Activated T-helper 1 cell treated with Interleukin-2 at 50 U/mL for 16 hours (primary cell): ENCODE results near the gene NR1I3.
"Not testable (repeated sequence)": the region's sequence is repeated elsewhere in the genome, so short reads cannot be mapped to it uniquely, and the experiment has no call there.

Experiments
- DNase-seq: peaks from one replicate; pipeline ENCODE4 v3.0.0-alpha.2; 2020; ENCODE audit warnings: low read depth

NR1I3 gene

DNA sequence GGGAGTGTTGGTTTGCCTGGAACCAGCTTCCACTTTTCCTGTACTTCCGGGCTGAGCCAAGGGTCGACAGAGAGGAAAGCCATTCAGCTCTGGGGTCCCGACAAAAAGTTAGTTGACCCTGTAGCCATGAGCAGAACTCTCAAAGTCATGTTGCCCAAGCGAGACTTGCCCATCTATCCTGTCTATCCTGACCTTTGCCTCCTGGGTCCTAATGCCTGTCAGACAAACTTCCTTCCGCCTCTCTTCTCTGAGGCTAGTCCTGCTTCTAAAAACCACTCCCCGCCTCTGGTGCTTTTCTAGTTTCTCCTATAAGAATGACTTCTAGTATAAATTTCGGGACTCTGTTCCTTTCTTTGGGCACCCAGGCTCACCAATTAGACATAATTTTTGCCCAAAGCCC lies 12.8 kb upstream of the NR1I3 start:
- DNase-seq = no peak

DNA sequence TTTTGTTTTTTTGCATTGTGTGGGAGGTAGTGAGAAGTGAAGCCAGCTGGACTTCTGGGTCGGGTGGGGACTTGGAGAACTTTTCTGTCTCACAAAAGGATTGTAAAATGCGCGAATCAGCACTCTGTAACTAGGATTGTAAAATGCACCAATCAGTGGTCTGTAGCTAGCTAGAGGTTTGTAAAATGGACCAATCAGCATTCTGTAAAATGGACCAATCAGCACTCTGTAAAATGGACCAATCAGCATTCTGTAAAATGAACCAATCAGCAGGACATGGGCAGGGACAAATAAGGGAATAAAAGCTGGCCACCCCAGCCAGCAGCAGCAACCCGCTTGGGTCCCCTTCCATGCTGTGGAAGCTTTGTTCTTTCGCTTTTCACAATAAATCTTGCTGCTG lies 12.1 kb upstream of the NR1I3 start:
- DNase-seq = not testable (repeated sequence)

DNA sequence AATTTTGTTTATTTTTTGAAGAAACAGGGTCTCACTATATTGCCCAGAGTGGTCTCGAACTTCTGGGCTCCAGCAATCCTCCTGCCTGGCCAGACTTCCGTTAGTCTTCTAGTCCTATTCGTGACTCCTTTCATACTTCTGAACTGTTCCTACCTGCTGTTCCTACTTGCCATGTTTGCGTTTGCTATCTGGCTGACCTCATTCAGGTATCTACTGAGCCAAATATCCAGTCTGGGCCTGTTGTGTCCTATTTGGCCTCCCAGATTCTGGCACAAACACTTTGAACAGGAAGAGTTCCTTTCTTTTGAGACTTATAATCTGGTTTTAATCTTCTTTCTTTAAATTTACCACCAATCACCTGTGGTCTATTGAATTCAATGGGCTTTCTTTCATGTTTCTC lies 6.9 kb upstream of the NR1I3 start:
- no peak for DNase-seq

DNA sequence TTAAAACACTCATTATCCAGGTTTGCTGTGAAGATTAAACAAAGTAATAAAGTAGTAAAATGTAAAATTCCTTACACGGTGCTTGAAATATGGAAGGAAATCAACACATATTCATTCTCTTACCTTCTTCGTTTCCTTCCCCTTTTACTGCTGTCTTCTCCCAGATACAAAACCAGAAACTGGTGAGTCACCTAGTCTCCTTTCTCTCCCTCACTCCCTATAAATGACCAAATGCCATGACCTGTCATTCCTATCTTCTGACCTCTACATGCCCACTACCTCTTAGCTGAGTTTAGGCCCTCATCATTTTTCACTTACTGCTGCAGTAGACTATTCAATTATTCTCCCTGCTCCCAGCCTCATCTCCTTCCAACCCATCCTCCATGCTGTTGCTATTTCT lies 4.3 kb upstream of the NR1I3 start:
- DNase-seq = no peak

DNA sequence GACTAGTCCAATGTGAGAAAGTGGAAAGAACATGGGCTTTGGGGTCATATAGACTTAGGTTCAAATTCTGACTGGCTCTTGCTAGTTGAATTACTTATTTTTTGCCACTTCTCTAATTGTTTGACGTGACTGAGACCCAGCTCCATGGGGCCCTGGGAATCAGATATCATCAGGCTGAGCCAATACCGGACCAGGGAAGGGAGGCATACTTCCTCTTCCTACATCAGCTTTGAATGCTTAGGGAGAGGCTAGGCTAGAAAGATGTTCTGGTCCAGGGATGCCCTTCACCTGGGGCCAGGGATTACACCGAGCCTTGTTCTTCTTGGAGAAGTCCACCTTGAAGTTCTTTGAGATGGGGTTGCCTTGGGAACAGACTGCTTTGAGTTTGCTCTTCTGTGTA lies 3.7 kb upstream of the NR1I3 start:
- DNase-seq = no peak

DNA sequence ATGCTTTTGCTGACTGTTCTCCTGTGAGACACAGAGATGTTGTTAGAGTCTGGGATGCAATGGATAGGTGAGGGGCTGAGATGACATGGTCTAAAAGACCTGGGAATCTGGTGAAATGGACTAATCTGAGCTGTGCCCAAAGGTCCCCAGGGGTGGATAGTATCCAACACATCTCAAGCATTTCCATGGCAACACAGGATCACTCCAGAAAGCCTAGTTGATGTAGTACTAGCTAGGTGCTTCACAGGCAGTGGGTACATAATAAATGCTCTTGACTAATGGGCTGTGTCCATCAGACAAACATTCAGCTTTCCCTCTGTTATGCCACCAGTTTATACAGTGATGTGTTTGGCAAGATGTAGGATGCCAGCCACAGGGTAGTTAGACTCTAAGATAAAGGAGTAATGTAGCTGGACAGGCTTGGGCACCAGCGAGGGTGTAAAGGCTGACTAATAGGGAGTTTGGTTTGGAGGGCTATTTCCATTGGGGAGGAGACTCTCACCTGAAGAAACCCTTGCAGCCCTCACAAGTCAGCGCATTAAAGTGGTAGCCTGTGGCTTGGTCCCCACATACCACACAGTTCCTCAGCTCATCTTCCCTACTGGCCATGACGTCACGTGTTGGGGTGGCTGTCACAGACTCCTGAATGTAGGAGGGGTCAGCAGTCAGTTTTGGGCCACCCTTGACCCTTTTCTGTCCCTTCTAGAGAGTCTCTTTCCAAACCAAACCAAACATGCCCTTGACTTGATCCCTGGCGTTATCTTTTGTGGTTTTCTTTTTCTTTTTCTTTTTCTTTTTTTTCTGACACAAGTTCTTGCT lies 1.8 kb downstream of the NR1I3 start:
- DNase-seq = no peak

DNA sequence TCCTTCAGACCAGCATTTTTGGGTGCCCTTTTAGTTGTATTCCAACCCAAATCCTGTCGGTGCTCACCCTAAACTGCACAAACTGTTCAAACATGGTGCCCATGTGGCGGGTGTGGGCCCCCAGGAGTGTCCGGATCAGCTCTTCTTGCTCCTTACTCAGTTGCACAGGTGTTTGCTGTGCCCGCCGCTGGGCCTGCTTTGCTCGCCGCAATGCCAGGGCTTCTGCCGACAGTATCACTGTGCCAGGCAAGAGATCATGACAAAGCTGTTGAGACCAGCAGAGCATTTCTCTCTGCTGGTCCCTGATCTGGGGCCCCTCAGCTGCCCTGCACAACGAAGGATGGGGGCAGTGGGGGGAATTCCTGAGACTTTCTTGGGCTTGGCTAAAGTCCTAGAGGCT lies 4.9 kb downstream of the NR1I3 start:
- DNase-seq = no peak

DNA sequence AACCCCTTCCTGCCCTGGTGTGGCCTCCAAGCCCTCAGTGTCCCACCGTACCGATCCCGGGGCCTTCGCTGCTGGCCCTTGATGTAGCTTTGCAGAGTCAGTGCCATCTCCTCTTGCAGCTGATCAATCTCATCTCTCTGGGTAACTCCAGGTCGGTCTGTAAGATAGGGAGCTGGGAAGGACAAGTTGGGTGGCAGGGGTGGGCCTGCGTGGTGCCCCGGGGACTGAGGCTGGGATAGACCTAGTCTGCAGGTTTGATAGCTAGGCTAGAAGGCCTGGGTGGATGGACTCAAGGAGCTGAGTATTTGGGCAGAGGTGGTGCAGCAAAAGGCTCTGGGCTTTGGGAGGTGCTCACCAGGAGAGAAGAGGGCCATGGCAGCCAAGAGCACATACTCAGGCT lies 7.2 kb downstream of the NR1I3 start:
- no peak for DNase-seq

DNA sequence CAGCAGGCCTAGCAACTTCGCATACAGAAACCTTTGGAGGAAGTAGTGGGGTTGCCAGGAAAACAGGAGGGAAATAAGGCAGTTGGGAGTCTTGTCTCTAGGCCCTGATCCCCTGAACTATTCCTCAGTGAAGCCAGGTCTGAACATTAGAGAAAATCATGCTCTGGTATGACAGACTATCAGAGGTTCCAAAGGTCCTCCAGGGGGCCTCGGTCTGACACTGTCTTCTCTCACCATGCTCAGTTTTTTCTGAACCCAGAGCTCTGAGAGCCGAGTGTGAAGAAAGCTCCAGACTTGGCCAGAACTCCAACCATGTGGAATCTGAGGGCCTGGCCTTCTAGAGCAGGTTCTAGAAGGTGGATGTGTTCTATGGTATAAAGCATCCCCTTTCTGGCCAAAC lies 8.1 kb downstream of the NR1I3 start:
- DNase-seq = no peak

DNA sequence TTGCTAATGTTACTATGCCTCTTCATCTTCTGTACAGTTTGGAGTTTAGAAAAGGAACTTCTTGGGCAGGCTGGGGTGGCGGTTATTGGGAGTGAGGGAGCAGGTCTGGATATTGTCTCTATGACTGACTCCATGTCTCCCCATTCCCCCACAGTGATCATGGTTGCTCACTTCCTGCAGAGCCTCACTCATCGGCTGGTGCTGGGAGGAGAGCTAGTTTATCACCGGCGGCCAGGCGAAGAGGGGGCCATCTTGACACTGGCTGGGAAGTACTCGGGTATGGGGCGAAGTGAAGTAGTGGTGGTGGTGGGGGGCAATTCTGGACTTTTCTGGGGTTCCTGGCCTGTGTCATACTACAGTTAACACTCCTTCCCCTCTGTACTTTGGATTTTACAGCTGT lies 10.0 kb downstream of the NR1I3 start:
- no peak for DNase-seq

DNA sequence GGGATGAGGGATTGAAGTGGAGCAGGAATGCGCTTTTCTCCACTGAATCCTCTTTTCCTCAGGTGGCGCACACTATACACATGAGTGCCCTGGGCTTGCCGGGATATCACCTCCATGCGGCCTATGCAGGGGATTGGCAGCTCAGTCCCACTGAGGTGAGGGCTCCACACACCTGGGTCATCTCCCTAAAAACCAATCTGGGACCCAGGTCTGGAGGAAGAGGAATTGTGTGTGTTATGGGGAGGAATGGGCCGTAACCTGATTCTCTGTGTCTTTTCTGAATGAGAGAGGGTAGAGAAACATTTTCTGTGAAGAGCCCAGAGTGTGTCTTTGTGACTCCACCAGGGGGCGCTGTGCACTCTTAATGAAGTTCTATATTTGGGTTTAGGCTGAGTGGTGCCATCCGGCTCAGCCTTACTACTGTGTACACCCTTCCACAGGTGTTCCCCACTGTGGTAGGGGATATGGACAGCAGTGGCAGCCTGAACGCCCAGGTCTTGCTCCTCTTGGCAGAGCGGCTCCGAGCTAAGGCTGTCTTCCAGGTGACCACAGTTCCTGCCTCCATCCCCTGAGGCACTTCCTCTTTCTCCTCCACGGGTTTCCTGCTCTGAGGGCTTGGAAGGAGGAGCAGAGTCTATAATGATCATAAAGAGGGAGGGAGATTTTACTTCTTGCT lies 10.7 kb downstream of the NR1I3 start:
- peak; percentile 78 for DNase-seq

DNA sequence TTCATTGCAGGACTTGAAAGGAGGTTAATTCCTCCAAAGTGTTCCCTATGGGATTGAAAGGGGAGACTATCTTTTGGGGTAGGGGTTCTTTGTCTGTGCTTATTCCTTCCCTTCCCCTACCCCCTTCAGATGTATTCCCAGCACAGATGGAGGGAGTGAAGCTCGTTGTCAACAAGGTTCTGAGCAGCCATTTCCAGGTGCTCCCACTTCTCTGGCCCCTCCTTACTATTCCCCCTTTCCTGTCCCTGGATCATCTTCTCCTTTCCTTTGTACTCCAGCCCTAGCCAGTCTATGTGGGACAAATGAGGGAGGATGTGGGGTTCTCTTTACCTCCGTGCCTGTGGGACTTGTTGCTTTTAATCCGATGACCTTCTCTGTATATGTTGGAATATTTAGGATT lies 11.2 kb downstream of the NR1I3 start:
- DNase-seq = no peak

DNA sequence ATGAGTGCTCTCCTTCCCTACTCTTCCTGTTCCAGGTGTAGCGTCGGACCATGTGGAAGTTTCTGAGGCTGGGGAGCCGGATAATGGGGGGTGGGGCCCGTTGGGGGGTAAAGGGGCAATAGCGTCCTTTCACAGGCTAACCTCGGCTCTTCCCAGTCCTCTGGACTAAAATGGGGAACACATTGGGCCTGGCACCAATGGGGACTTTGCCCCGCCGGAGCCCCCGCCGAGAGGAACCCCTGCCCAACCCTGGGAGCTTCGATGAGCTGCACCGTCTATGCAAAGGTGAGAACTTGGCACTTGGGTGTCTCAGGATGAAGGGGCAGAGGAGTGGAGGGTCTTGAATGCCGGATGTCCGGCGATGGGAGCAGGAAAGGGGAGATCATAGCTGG lies 11.7 kb downstream of the NR1I3 start:
- DNase-seq = no peak

DNA sequence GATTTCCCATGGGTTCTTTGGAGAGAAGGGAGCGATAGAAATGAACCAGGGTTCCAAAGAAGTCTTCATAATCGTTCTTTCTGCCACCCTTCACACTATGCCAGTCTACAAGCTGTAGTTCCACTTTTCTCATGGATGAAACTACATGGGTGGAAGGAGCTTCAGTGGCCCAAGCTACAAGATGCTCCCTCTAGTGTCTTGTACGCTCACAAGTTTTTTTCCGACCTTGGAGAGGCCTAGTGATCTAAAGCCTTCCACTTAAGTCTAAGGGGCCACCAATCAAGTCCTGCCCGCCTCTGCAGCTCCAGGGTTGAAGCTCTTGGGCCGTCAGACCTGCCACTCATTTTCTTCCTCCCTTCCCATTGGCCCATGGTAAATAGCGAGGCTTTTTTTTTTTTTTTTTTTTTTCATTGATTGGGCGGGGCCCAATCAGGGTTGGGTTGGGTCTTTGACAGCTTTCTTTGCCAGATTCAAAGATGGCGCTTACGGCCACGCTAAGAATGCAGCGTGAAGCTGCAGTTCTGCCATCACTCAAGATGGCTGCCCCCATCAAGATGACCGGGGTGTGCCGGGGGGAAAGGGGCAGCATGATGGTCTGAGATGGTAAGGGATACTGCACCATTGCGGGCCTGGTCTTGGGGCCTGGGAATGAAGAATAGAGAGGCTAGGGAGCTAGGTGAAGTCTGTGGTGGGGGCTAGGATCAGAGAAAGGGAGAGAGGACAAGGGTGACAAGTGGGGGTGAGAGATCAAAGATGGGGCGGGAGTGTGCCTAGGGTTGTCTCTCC lies 12.3 kb downstream of the NR1I3 start, which contains the start of gene TOMM40L:
Gene TOMM40L (plus strand): TSS at position 527 of the 786 bp plus-strand sequence. CDS start 430 bp downstream, outside the sequence.
- peak; percentile 80 for DNase-seq

DNA sequence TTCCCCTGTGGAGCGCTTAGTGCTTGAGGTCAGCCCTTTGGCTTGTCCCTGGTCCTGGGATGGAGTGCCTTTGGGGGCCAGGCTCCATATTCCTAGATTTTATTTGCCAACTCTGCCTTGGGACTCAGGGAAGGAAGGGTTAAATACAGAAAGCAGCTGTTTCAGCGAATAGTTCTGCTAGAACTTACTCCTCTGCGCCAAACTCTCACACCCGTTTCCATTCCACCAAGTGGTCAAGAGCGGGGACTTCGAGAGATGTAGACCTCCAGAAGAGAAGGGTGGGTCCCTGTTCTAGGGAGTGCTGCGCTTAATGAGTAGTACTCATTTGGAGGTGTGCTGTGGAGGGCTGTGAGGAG lies 12.8 kb downstream of the NR1I3 start:
- no peak for DNase-seq

DNA sequence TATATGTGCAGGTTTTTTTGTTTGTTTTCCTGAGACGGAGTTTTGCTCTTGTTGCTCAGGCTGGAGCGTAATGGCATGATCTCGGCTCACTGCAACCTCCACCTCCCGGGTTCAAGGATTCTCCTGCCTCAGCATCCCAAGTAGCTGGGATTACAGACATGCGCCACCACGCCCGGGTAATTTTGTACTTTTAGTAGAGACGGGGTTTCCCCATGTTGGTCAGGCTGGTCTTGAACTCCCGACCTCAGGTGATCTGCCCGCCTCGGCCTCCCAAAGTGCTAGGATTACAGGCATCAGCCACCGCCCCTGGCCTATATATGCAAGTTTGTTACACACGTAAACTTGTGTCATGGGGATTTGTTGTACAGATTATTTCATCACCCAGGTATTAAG lies 13.3 kb downstream of the NR1I3 start:
- DNase-seq = not testable (repeated sequence)

DNA sequence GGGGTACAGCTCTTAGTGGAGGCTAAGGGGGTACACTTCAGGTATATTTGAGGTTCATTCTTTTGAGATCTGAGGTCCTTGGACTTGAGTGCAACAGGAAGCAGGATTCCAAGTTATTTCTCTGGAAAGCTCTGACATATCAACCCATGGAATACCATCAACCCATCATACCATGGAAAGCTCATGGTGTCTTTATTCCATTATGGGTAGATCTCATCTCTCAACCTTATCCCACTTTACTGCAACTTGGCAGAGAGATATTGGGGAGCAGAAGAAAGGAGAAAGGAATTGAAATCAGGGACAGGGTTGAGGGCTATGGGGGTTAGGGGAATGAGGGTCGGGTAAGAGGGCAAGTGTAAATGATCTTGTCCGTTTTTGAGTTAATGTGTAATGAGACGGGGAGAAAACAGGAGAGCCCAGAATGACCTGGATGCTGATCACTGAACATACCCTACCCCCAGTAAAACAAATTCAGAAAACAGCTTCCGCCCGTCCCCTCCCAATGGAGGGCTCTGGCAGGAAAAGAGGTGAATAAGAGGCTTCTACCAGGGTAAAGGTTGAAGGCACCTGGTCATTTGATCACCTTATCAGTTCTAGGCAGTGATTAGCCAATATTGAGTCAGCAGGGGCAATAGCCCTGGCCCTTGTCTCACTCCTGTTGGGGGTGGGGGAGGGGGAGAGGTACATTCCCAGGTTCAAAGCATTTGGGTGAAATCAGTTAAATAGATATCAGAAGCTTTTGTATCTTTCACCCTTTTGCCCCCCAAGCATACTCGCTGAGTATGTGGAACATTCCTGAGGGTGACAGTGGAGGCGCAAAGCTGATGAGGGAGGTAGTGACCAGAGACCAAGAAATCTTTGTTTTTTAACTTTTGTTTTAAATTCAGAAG lies 14.0 kb downstream of the NR1I3 start:
- DNase-seq = no peak

DNA sequence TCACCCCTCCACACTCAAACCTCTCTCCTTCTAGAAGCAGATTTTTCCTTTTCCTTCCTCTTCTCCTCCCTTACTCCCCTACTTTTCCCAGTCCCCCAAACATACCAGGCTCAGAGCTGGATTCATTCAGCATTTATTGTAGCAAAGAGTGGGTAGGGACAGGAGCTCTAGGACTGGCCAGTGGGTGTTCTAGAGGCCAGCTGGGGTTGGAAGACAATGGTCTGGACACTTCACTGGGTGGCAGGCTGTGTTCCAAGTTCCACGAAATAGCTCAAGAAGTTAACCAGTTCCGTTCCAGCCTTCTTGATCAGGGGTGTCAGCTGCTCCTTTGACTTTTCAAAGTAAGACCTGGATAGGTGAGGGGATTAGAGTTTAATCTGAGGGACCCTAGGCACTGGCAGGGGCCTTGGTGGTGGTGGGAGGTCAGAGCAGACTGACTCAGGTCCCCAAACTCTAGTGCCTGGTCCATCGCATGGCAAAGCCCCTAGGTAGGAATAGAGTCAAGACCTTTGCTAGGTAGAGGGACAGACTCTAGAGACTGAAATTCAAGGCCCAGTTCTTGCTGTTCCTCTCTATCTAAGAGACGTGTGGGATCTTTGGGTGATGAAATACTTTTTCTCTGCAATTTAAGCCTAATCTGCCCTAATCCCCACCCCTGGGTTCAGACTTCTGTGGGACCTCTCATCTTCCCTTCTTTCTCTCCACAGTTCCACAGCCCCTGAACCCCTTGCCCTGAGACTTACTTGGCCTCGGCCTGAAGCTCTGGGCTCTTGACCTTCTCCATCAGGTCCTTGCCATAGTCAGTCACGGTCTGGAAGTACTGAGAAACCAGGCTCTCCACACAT lies 15.6 kb downstream of the NR1I3 start:
- no peak for DNase-seq

DNA sequence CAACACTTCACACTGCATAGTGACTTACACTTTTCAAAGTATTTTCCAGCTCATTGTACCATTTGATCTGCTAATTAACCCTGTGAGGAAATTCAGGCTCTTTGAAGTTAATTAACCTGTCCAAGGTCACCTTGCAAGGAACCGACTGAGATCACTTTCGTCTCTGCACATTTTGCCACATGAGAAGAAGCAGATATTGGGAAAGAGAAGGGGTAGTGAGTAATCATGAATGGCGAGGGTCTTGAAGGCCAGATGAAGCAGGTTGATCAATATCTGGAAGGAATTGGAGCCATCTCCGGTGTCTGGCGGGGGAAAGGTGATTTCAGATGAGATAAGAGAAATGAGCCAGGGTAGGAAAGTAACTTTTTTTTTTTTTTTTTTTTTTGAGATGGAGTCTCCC lies 18.0 kb downstream of the NR1I3 start:
- no peak for DNase-seq

DNA sequence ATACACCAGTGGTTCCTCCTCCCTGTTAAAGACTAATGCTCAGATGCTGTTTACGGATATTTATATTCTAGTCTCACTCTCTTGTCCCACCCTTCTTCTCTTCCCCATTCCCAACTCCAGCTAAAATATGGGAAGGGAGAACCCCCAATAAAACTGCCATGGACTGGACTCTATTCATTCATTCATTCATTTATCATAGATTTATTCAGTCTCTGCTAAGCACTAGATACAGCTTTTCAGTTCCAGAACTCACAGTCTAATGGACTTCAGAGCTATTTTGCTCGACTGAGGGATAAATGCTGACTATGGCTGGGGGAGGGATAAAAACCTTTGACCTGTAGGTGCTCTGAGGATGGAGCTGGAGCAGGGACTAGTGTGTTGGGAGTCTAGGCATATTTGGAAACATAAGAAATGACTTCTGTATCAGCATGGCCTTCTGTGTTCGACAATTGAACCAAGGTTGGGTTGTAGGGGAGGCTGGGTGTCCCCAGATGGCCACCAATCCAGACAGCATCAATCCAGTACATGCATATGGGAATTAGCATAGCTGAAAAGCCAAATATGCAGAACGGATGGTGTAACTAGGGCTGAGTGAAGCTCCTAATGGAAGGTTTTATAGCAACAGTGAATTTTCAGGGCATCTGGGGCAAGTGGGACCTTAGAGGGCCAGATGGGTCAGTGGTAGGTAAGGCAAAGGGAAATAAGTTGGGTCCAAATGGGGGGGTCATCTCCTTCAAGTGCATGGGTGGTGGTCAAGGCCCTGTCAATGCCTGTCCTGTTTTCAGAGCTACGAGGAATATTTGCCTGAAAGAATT lies 18.7 kb downstream of the NR1I3 start:
- no peak for DNase-seq
